ENCODE measurements around the gene IGFALS. TPM values are rescaled to one million over a fixed set of nuclear protein-coding genes. Genes with fewer than 3 reads are reported as not detected.

The IGFALS gene
- total RNA-seq, 3 donors from 2014 or later: 0.51 to 1.9 (median 1.8) TPM

DNA sequence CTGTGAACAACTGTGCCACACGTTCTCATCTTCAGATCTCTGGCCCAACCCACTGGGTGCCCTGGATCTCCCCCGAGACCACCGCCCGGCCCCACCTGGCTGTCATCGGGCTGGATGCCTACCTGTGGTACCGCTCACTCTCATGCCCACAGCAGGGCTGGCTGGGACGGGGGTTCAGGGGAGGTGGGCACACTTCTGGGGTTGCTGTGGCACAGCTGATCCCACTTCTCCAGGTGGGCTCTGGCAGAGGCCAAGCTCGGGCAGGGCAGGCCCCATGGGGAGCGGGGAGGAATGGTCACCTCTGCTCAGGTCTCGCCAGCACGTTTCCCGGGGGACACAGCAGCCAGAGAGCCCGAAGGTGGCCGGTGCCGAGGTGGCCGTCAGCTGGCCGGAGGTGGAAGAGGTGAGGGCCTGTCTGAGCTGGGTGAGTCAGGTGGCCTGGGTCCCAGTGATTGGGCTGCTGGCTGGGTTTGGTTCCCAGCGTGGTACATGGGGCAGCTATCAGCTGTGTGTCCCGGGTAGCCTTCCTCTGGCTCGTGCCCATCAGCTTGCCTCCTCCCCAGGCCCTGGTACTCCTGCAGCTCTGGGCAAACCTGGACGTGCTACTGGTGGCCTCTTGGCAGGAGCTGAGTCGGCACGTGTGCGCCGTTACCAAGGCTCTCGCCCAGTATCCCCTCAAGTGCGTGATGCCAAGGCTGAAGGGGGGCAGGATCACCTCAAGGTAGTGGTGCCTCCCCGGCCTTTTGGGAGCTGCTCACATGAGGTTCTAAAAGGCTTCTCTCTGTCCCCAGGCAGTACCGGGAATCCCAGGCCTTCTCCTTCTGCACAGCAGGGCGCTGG is 18.3 kb downstream of the IGFALS start:
- peaks cover 23% of the 10 kb centered on the region for H3K4me1 ChIP-seq (ENCODE audit: low read depth)
- TF ChIP-seq, protein P1, sequence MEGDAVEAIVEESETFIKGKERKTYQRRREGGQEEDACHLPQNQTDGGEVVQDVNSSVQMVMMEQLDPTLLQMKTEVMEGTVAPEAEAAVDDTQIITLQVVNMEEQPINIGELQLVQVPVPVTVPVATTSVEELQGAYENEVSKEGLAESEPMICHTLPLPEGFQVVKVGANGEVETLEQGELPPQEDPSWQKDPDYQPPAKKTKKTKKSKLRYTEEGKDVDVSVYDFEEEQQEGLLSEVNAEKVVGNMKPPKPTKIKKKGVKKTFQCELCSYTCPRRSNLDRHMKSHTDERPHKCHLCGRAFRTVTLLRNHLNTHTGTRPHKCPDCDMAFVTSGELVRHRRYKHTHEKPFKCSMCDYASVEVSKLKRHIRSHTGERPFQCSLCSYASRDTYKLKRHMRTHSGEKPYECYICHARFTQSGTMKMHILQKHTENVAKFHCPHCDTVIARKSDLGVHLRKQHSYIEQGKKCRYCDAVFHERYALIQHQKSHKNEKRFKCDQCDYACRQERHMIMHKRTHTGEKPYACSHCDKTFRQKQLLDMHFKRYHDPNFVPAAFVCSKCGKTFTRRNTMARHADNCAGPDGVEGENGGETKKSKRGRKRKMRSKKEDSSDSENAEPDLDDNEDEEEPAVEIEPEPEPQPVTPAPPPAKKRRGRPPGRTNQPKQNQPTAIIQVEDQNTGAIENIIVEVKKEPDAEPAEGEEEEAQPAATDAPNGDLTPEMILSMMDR (IDR thresholded peaks at IDR 0.05): no peak
- no peak overlapping the region for H3K4me3 ChIP-seq
- ATAC-seq: no peak
- intact Hi-C loops (cut with DNase I, micrococcal nuclease): no loop called here
- no peaks in the 10 kb centered on the region for H3K9me3 ChIP-seq
- peaks cover 5% of the 10 kb centered on the region for H3K36me3 ChIP-seq (ENCODE audit: low read depth)
- DNase-seq: no peak

GRCh38 chr16:1774448-1774780 is 19.1 kb downstream of the IGFALS start:
- intact Hi-C loops (cut with DNase I, micrococcal nuclease): no loop called here
- no peak for DNase-seq
- H3K9me3 ChIP-seq: no peaks in the 10 kb centered on the region
- TF ChIP-seq, protein P1 (IDR thresholded peaks at IDR 0.05): no peak
- no peak overlapping the region for H3K4me3 ChIP-seq
- peaks cover 30% of the 10 kb centered on the region for H3K4me1 ChIP-seq (ENCODE audit: low read depth)
- ATAC-seq: no peak
- H3K36me3 ChIP-seq (ENCODE audit: low read depth): peaks cover 5% of the 10 kb centered on the region

DNA sequence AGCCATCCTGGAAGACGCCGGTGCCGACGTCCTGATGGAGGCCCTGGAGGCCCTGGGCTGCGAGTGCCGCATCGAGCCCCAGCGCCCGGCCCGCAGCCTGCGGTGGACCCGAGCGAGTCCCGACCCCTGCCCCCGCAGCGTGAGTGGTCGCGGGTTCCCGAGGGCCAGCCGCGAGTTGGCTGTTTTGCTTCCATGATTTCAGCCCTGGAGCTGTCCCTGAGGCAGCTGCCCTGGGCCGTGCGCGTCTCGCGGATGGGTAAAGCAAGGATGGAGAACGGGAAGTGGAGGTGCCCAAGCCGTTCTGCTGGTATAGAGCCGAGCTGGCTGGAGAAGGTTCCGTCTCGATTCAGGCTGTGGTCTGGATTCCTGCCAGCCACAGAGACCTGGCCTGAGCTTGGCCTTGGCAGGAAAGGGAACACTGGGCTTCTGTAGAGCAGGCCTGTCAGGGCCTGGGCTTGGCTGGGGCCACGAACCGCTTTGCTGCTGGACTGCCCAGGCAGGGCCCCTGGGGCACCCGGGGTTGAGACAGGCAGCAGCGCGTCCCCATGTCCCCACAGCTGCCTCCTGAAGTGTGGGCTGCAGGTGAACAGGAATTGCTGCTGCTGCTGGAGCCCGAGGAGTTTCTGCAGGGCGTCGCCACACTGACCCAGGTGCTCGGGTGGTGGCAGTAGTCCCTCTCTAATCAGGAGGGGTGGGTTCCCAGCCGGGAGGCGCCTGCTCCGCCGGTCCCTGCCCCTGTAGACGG is 19.6 kb downstream of the IGFALS start:
- Histone ChIP-seq H3K4me1 (ENCODE audit: low read depth) (peaks cover 31% of the 10 kb centered on the region), H3K36me3 (ENCODE audit: low read depth) (peaks cover 5% of the 10 kb centered on the region), H3K9me3 (no peaks in the 10 kb centered on the region), H3K4me3 (peak overlapping the region; percentile 89)
- ATAC-seq (peak; percentile 4), DNase-seq (no peak)
- TF ChIP-seq, protein P1 (IDR thresholded peaks at IDR 0.05): no peak
- intact Hi-C loops (cut with DNase I, micrococcal nuclease): no loop called here

DNA sequence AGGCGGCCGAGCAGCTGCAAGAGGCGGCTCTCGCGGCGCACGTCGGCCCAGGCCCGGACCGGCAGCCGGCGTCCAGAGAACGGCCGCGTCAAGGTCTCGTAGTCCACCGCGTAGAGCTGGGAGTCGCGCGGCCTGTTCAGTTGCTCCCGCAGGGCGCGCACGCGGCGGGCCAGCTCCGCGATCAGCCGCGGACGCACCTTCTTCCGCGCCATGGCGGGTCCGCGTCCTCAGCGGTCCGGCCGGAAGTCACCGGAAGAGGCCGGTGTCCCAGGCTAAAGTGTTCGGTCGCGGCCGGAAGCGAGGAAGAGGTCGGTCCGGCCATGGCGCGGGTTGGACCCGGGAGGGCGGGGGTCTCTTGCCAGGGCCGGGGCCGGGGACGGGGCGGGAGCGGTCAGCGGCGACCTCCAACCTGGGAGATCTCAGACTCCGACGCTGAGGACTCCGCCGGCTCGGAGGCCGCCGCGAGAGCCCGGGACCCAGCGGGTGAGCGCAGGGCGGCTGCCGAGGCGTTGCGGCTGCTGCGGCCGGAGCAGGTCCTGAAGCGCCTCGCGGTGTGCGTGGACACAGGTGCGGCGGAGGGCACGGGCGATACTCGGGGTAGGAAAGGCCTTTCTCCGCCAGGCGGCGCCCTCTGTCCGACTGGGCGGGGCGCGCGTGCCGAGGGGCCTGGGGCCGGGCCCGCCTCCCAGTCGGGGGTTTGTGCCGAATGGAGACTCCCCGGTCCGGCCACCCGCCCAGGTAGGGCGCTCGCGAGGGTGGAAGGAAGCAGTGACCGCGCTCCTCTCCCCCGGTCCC is 20.4 kb downstream of the IGFALS start, which contains the start of gene MRPS34:
Gene MRPS34 (minus strand): TSS at position 227 of the 795 bp plus-strand sequence. CDS start 15 bp downstream, at position 212.
- intact Hi-C loops (cut with DNase I, micrococcal nuclease): no loop called here

More for the DNA sequence above, 20.4 kb downstream of the IGFALS start, which contains the start of gene MRPS34:
- Histone ChIP-seq H3K36me3 (ENCODE audit: low read depth) (peaks cover 5% of the 10 kb centered on the region), H3K9me3 (no peaks in the 10 kb centered on the region), H3K4me3 (peak within 1 kb of the TSS; percentile 89), H3K4me1 (ENCODE audit: low read depth) (peaks cover 31% of the 10 kb centered on the region)
- ATAC-seq (peak; percentile 80), DNase-seq (peak; percentile 85 to 91 (median 90))
- TF ChIP-seq, protein P1 (IDR thresholded peaks at IDR 0.05): peak; percentile 83
